HG03025 (cell line): ENCODE measurements around the gene MEIS1.

Experiments used
- ATAC-seq: cut with Tn5 transposase; IDR thresholded peaks from one replicate; pipeline ENCODE4 v1.9.1; 2021; ENCODE audit warnings: mild to moderate bottlenecking, moderate library complexity; ENCODE audit not compliant: unreplicated experiment, low FRiP score

Gene MEIS1

GRCh38 chr2:66443186-66443978 lies 8.5 kb downstream of the MEIS1 start:
- no peak for ATAC-seq

- no peak for ATAC-seq
Measured at GRCh38 chr2:66443979-66444861, 9.3 kb downstream of the MEIS1 start.

DNA sequence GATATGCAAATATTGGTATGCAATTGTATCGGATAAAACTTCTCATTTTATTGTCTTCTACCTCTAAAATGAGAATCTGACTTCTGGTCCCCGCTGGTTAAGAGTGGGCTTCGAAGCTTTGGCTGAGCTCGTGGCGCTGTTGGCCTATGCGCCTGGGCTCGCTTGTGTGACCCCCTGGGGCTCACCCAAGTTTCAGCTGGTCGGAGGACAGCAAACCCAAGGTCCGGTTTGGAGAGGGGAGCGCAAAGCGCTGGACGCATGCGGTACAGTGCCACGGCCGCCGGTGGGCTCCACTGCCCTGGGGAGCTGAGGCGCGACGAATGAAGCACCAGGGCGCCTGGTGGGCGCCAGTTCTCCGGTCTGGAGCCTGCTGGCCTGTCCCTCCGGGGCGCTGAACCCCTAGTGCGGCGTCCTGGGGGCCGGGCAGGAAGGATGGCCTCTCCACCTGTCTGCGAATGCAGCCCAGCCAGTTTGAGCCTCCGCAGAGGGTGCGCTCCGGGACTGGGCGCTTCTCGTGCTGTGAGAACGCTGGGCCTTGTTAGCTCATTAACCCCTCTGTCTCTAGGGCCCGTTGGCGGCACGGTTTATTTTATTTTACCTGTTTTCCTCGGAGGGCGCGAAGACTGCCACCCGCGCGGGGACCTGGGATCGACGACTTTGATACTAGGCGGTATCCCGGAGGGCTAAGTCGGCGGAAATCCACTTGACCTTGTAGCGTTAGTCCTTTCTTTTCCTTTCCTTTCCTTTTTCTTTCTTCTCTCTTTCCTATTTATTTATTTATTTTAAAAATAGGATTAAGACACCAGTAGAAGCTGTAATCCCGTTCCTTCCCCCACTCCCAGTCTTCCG lies 10.4 kb downstream of the MEIS1 start:
- no peak for ATAC-seq

- ATAC-seq = no peak
Measured at GRCh38 chr2:66445925-66446871, 11.3 kb downstream of the MEIS1 start.

DNA sequence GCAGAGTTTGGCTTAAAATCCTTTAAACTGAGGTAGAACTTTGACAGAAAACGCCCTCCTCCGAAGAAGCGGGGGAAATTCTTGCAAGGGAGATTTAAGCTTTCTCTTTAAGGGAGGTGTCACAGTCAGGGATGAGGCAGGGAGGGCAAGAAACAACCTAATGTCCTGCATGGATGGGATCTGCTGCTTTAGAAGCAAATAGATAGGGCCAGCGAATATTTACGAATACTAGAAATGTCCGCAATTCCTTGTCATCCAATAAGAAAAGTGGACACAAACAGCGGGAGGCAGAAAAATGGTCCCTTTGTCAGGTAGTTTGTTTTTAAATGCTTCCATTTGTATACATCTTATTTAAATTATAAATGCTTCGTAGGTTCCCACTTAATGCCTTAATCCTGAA lies 12.0 kb downstream of the MEIS1 start:
- no peak for ATAC-seq

- no peak for ATAC-seq
Measured at GRCh38 chr2:66447677-66448076, 12.8 kb downstream of the MEIS1 start.

- ATAC-seq = no peak
Measured at GRCh38 chr2:66448136-66448991, 13.4 kb downstream of the MEIS1 start.

DNA sequence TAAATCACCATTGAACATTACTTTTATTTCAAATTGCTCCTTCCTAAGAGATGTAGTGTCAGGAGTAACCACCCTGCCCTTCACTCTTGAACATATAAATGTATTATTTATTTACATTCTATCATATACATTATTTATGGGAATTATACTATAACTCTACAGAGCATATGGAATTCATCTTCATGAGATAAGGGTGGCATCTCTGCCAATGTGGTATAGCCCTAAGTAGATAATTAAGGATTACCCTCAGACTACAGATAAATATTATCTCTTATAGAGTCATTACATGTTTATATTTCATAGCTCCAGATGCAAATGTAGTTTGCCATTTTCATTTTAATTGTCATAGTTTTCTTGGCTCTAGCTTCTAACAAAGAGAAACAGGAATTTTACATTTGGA lies 17.3 kb downstream of the MEIS1 start:
- no peak for ATAC-seq

GRCh38 chr2:66452917-66453316 lies 18.0 kb downstream of the MEIS1 start:
- ATAC-seq = no peak

DNA sequence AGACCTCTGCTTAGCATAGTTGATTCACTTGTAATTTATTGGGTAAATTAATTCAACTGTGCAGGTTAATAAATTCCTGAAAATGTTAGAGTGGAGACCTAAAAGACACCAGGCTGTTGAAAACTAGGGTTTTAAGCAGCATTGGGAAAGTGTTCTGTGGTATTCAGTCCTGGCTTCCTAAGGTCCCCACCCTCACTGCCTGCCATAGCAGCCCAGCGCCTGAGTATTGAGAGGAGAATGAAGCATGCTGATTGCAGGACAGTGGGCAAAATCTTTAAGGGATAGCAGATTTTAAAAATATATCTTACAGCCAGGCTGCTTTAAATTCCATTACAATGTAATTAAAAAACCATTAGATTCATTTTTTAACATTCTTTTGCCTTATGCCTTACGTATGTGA lies 20.6 kb downstream of the MEIS1 start:
- no peak for ATAC-seq

DNA sequence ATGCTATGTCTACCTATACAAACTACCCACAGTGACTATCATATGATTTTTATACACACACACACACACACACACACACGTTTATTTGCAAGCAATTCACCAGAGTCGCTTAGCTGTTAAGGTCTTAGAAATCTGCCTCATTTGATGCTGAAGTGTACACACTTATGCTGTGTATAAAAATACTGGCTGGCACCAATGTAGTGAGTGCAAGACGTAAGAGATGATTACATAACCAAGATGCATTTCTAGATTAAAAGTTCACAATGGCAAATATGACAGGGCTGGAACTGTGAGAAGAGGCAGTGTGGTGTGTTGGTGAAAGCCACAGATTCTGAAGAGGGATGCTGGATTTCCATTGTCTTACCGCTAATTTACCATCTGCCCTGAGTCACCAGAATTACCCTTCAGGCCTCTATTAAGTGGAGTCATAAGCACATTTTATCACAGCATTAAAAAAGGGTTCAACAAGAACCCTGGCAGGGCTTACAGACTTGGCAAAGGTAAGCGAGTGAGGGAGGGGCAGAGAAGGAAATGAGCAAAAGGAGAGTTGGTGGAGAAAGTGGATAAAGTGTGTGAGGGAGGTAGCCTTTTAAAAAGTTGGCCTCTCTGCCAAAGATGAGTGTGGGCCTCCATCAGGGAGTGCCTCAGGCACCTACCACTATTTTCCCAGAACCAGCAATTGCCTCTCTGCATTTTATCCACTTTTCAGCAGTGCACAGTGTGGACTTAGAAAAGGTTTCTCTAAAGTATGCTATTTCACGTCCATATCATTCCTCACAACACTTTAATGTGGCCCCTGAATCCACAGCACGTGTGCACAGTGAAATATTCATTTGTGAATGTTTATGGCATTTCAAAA lies 21.5 kb downstream of the MEIS1 start:
- no peak for ATAC-seq

DNA sequence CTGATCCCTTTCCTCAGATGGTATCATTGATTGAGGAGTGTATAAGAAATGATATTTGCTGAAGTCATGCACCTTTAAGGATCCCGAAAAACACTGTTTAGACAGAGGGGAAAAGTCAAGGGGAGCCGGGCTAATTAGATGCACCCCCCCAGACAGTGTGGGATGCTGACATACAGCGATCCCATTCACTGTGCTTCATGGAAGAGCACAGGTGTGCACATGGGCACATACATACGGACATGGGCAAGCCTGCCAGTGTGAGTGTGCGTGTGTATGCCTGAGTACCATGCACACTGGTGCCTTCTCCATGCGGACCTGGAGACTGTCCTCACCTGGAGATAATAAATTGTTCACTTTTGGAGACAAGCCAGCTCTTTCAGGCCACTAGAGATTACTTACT lies 22.6 kb downstream of the MEIS1 start:
- no peak for ATAC-seq

GRCh38 chr2:66460031-66460430 lies 25.1 kb downstream of the MEIS1 start:
- no peak for ATAC-seq

DNA sequence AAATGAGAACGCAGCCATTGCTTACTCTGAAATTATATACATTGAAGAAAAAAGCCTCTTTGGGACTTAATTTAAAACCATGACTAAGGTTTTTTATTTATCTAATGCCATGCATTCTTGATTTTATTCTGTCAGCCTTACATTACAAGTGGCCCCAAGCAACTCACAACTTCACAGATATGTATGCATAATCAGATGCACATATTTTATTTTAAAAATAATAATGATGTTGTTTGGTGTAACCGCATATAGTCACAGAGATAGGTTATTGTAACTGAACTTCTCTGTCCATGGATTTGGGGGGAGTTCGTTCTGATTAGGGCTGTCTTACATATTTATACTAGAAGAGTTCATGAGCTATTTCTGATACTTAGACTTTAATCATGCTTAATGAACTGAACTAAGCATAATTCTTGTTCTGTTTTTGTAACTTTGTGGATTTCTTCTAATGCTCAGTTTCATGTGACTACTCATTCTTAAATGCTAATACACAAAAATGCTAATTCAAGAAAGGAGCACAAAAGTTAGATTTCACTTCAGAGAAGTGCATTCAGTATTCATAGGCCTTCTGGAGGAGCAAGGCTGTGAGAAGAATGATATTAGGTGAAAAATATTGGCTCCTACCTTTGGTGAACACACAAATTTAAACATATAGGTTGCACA lies 26.2 kb downstream of the MEIS1 start:
- no peak for ATAC-seq

GRCh38 chr2:66461664-66462500 lies 27.0 kb downstream of the MEIS1 start:
- no peak for ATAC-seq

DNA sequence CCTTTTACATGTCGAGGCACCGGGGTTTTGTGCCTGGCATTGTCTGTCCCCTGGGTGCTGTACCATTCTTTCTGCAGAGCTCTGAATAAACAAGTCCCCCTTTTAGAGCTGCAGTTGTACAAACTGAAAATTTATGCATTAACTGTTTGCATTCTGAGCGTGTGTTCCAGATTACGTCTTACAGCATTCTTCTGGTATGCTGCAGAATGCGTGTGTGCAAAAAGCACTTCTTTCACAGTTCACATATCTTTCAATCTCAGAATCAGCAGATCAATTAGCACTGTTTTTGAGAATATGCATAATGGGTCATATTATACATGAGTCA lies 27.5 kb downstream of the MEIS1 start:
- no peak for ATAC-seq
